Stimulated activated effector memory CD8-positive, alpha-beta T cell treated with anti-CD3 and anti-CD28 coated beads, Interleukin-12 subunit alpha, Interleukin-12 subunit beta, amount 100 ng/mL, for 72 hours (primary cell): Measurements from ENCODE around the gene TDRD6.
A peak's percentile ranks its signal among the peaks of the same experiment; 100 is the strongest.
"Not testable (repeated sequence)": the region's sequence is repeated elsewhere in the genome, so short reads cannot be mapped to it uniquely, and the experiment has no call there.

Experiments used
- ATAC-seq: fragments of 150-1000 bp; cut with Tn5 transposase; 2 replicates; pipeline ENCODE4 v1.10.0; 2021
- DNase-seq, 2 donors: peaks; one replicate each; pipeline ENCODE4 v3.0.0; 2021 to 2022; ENCODE audit warnings: low spot score in 2 of 2
- H3K27ac Mint-ChIP-seq: one replicate; pipeline ENCODE4 v1.8.0; 2022; ENCODE audit warnings: mild to moderate bottlenecking, mixed read lengths
- H3K36me3 Mint-ChIP-seq: one replicate; pipeline ENCODE4 v1.8.0; 2022; ENCODE audit warnings: mild to moderate bottlenecking, mixed read lengths
- H3K4me1 Mint-ChIP-seq: one replicate; pipeline ENCODE4 v1.8.0; 2022; ENCODE audit warnings: mixed read lengths
- H3K4me3 Mint-ChIP-seq: one replicate; pipeline ENCODE4 v1.8.0; 2022; ENCODE audit warnings: mild to moderate bottlenecking, mixed read lengths
- H3K9me3 Mint-ChIP-seq: one replicate; pipeline ENCODE4 v1.8.0; 2022; ENCODE audit warnings: mixed read lengths

Gene TDRD6

GRCh38 chr6:46711491-46711890, 23.8 kb downstream of the TDRD6 start:
- no peak for ATAC-seq
- no peak overlapping the region for H3K4me3 Mint-ChIP-seq
- no peaks in the 10 kb centered on the region for H3K9me3 Mint-ChIP-seq
- no peaks in the 10 kb centered on the region for H3K36me3 Mint-ChIP-seq
- H3K27ac Mint-ChIP-seq, result no peak overlapping the region
- no peak for DNase-seq
- H3K4me1 Mint-ChIP-seq, result no peaks in the 10 kb centered on the region

- H3K9me3 Mint-ChIP-seq, result no peaks in the 10 kb centered on the region
- no peak overlapping the region for H3K27ac Mint-ChIP-seq
- no peak for DNase-seq
- no peak overlapping the region for H3K4me3 Mint-ChIP-seq
- H3K4me1 Mint-ChIP-seq, result no peaks in the 10 kb centered on the region
- H3K36me3 Mint-ChIP-seq, result no peaks in the 10 kb centered on the region
- ATAC-seq, result no peak
Observed at GRCh38 chr6:46715141-46715540, 27.5 kb downstream of the TDRD6 start.

- no peaks in the 10 kb centered on the region for H3K36me3 Mint-ChIP-seq
- H3K4me1 Mint-ChIP-seq, result no peaks in the 10 kb centered on the region
- no peak overlapping the region for H3K27ac Mint-ChIP-seq
- no peak overlapping the region for H3K4me3 Mint-ChIP-seq
- no peak for DNase-seq
- ATAC-seq, result peak; percentile 71
- H3K9me3 Mint-ChIP-seq, result no peaks in the 10 kb centered on the region
Observed at GRCh38 chr6:46719099-46719498, 31.4 kb downstream of the TDRD6 start.

GRCh38 chr6:46720401-46720800, 32.7 kb downstream of the TDRD6 start:
- no peak overlapping the region for H3K4me3 Mint-ChIP-seq
- no peaks in the 10 kb centered on the region for H3K9me3 Mint-ChIP-seq
- DNase-seq, result no peak
- no peaks in the 10 kb centered on the region for H3K4me1 Mint-ChIP-seq
- H3K36me3 Mint-ChIP-seq, result no peaks in the 10 kb centered on the region
- no peak overlapping the region for H3K27ac Mint-ChIP-seq
- no peak for ATAC-seq

GRCh38 chr6:46729787-46730326, 42.2 kb downstream of the TDRD6 start:
- no peak for ATAC-seq
- no peak for DNase-seq
- no peak overlapping the region for H3K27ac Mint-ChIP-seq
- H3K9me3 Mint-ChIP-seq, result no peaks in the 10 kb centered on the region
- H3K4me1 Mint-ChIP-seq, result no peaks in the 10 kb centered on the region
- H3K36me3 Mint-ChIP-seq, result no peaks in the 10 kb centered on the region
- no peak overlapping the region for H3K4me3 Mint-ChIP-seq

GRCh38 chr6:46730921-46731461, 43.3 kb downstream of the TDRD6 start:
- Mint-ChIP-seq H3K4me1 (no peaks in the 10 kb centered on the region), H3K36me3 (no peaks in the 10 kb centered on the region), H3K9me3 (no peaks in the 10 kb centered on the region), H3K4me3 (no peak overlapping the region), H3K27ac (no peak overlapping the region)
- DNase-seq (no peak), ATAC-seq (no peak)

- no peaks in the 10 kb centered on the region for H3K36me3 Mint-ChIP-seq
- no peaks in the 10 kb centered on the region for H3K4me1 Mint-ChIP-seq
- H3K4me3 Mint-ChIP-seq, result no peak overlapping the region
- H3K9me3 Mint-ChIP-seq, result no peaks in the 10 kb centered on the region
- ATAC-seq, result no peak
- H3K27ac Mint-ChIP-seq, result no peak overlapping the region
- DNase-seq, result peak in 1 of 2 donors; percentile 20
Observed at GRCh38 chr6:46733341-46733801, 45.7 kb downstream of the TDRD6 start.

GRCh38 chr6:46734867-46735719, 47.4 kb downstream of the TDRD6 start, which contains the start of gene PLA2G7:
Gene PLA2G7 (minus strand): TSS chr6:46735375. CDS start chr6:46722891, 12,484 bp downstream.
- no peak within 1 kb of the TSS for H3K4me3 Mint-ChIP-seq

GRCh38 chr6:46735720-46736031, 48.0 kb downstream of the TDRD6 start:
- ATAC-seq (no peak), DNase-seq (no peak)
- Mint-ChIP-seq H3K27ac (no peak overlapping the region), H3K4me3 (no peak overlapping the region), H3K9me3 (no peaks in the 10 kb centered on the region), H3K36me3 (no peaks in the 10 kb centered on the region), H3K4me1 (no peaks in the 10 kb centered on the region)

More at GRCh38 chr6:46734867-46735719, 47.4 kb downstream of the TDRD6 start, which contains the start of gene PLA2G7:
- Mint-ChIP-seq H3K36me3 (no peaks in the 10 kb centered on the region), H3K27ac (no peak within 1 kb of the TSS), H3K9me3 (no peaks in the 10 kb centered on the region), H3K4me1 (no peaks in the 10 kb centered on the region)
- DNase-seq (no peak), ATAC-seq (peak; percentile 43)

- no peaks in the 10 kb centered on the region for H3K4me1 Mint-ChIP-seq
- no peak overlapping the region for H3K4me3 Mint-ChIP-seq
- H3K9me3 Mint-ChIP-seq, result no peaks in the 10 kb centered on the region
- no peak for DNase-seq
- no peak overlapping the region for H3K27ac Mint-ChIP-seq
- ATAC-seq, result no peak
- no peaks in the 10 kb centered on the region for H3K36me3 Mint-ChIP-seq
Observed at GRCh38 chr6:46736906-46737305, 49.2 kb downstream of the TDRD6 start.

GRCh38 chr6:46741482-46741881, 53.8 kb downstream of the TDRD6 start:
- ATAC-seq (no peak), DNase-seq (no peak)
- Mint-ChIP-seq H3K27ac (no peak overlapping the region), H3K9me3 (no peaks in the 10 kb centered on the region), H3K36me3 (no peaks in the 10 kb centered on the region), H3K4me3 (no peak overlapping the region), H3K4me1 (no peaks in the 10 kb centered on the region)

- no peaks in the 10 kb centered on the region for H3K36me3 Mint-ChIP-seq
- ATAC-seq (no peak), DNase-seq (no peak)
- H3K4me3 Mint-ChIP-seq, result no peak overlapping the region
- H3K27ac Mint-ChIP-seq, result no peak overlapping the region
- no peaks in the 10 kb centered on the region for H3K9me3 Mint-ChIP-seq
- H3K4me1 Mint-ChIP-seq, result no peaks in the 10 kb centered on the region
Observed at GRCh38 chr6:46741910-46742309, 54.2 kb downstream of the TDRD6 start.

GRCh38 chr6:46743425-46744158, 55.9 kb downstream of the TDRD6 start:
- no peak overlapping the region for H3K4me3 Mint-ChIP-seq
- H3K36me3 Mint-ChIP-seq, result no peaks in the 10 kb centered on the region
- ATAC-seq (no peak), DNase-seq (no peak)
- H3K9me3 Mint-ChIP-seq, result no peaks in the 10 kb centered on the region
- no peaks in the 10 kb centered on the region for H3K4me1 Mint-ChIP-seq
- no peak overlapping the region for H3K27ac Mint-ChIP-seq

- H3K36me3 Mint-ChIP-seq, H3K9me3 Mint-ChIP-seq, ATAC-seq, DNase-seq, H3K4me1 Mint-ChIP-seq, H3K27ac Mint-ChIP-seq, H3K4me3 Mint-ChIP-seq: not testable (repeated sequence)
Observed at GRCh38 chr6:46744159-46744725, 56.6 kb downstream of the TDRD6 start.

- Mint-ChIP-seq H3K9me3 (no peaks in the 10 kb centered on the region), H3K36me3 (no peaks in the 10 kb centered on the region), H3K4me1 (no peaks in the 10 kb centered on the region), H3K27ac (no peak overlapping the region), H3K4me3 (no peak overlapping the region)
- ATAC-seq, result no peak
- no peak for DNase-seq
Observed at GRCh38 chr6:46745973-46746372, 58.3 kb downstream of the TDRD6 start.
